ENCODE measurements around the gene ZBED4. TPM values are rescaled to one million over a fixed set of nuclear protein-coding genes. Genes with fewer than 3 reads are reported as not detected.

The ZBED4 gene
- total and polyA plus RNA-seq, 2 experiments from 2014 or later = 8.5 to 31.9 TPM

DNA sequence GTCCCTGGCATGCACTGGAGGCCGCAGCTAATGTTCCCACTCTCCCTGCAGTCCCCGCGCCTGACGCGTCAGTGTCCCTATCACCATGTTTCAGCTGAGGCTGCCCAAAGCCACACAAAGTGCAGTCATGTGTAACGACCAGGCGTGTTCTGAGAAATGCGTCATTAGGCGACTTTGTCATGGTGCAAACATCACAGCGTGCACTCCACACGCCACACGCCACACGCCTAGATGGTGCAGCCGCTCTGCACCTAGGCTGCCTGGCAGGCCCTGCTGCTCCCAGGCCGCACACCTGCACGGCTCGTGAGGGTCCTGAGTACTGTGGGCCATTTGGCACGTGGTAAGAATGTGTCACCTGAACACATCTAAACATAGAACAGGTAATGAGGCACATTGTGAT lies 67.2 kb downstream of the ZBED4 start:
- H4K20me1 ChIP-seq (replicated peaks; ENCODE audit: insufficient read depth) = no peaks in the 10 kb centered on the region
- ATAC-seq = no peak
- no peaks in the 10 kb centered on the region for H3K36me3 ChIP-seq (ENCODE audit: insufficient read depth)
- DNase-seq (ENCODE audit: low spot score) = no peak
- Mint-ChIP-seq H3K9me3 (no peaks in the 10 kb centered on the region), H3K27ac (no peak overlapping the region), H3K4me1 (peaks cover 10% of the 10 kb centered on the region), H3K4me3 (no peak overlapping the region), H3K36me3 (ENCODE audit: low read depth) (peaks cover 2% of the 10 kb centered on the region; the same call in 2 of the 3 replicates), H3K27me3 (ENCODE audit: insufficient read depth, low read depth, poor library complexity) (peaks cover 10% of the 10 kb centered on the region)
- H3K9me2 ChIP-seq (ENCODE audit: insufficient read depth) = no peaks in the 10 kb centered on the region
- no peak overlapping the region for H2AFZ ChIP-seq
- peaks cover 15% of the 10 kb centered on the region for H3K79me2 ChIP-seq (replicated peaks; ENCODE audit: insufficient read depth)
- TF ChIP-seq EZH2phosphoT487 (IDR thresholded peaks at IDR 0.05; ENCODE audit: unreplicated experiment) (no peak), EZH2 (IDR thresholded peaks at IDR 0.05; ENCODE audit: low read depth, unreplicated experiment) (no peak), ZNF114 (CRISPR knock-in tag; IDR thresholded peaks at IDR 0.05) (no peak), POLR2AphosphoS5 (IDR thresholded peaks at IDR 0.05; ENCODE audit: low read depth) (no peak), ETS1 (IDR thresholded peaks at IDR 0.05) (no peak), STAT1 (IDR thresholded peaks at IDR 0.05; ENCODE audit: unreplicated experiment) (no peak), CTCF (conservative IDR thresholded peaks at IDR 0.05; ENCODE audit: low read depth in 2 of 2) (no peak), ZNF462 (CRISPR knock-in tag; IDR thresholded peaks at IDR 0.05) (no peak), CREB1 (CRISPR knock-in tag; IDR thresholded peaks at IDR 0.05; ENCODE audit: low read depth) (no peak), NANOG (IDR thresholded peaks at IDR 0.05; ENCODE audit: borderline replicate concordance) (no peak), JUNB (IDR thresholded peaks at IDR 0.05; ENCODE audit: unreplicated experiment) (no peak), ZNF331 (CRISPR knock-in tag; IDR thresholded peaks at IDR 0.05; ENCODE audit: low read depth) (no peak)
- TF ChIP-seq, protein P1, sequence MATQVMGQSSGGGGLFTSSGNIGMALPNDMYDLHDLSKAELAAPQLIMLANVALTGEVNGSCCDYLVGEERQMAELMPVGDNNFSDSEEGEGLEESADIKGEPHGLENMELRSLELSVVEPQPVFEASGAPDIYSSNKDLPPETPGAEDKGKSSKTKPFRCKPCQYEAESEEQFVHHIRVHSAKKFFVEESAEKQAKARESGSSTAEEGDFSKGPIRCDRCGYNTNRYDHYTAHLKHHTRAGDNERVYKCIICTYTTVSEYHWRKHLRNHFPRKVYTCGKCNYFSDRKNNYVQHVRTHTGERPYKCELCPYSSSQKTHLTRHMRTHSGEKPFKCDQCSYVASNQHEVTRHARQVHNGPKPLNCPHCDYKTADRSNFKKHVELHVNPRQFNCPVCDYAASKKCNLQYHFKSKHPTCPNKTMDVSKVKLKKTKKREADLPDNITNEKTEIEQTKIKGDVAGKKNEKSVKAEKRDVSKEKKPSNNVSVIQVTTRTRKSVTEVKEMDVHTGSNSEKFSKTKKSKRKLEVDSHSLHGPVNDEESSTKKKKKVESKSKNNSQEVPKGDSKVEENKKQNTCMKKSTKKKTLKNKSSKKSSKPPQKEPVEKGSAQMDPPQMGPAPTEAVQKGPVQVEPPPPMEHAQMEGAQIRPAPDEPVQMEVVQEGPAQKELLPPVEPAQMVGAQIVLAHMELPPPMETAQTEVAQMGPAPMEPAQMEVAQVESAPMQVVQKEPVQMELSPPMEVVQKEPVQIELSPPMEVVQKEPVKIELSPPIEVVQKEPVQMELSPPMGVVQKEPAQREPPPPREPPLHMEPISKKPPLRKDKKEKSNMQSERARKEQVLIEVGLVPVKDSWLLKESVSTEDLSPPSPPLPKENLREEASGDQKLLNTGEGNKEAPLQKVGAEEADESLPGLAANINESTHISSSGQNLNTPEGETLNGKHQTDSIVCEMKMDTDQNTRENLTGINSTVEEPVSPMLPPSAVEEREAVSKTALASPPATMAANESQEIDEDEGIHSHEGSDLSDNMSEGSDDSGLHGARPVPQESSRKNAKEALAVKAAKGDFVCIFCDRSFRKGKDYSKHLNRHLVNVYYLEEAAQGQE (IDR thresholded peaks at IDR 0.05; ENCODE audit: unreplicated experiment) = no peak
- no peak overlapping the region for H3K4me2 ChIP-seq
- H3K27ac ChIP-seq (ENCODE audit: low read depth) = no peak overlapping the region
- peaks cover 6% of the 10 kb centered on the region; the same call in 1 of the 2 replicates for H3F3A ChIP-seq (replicated peaks; ENCODE audit: low read depth)
- H3K4me3 ChIP-seq = no peak overlapping the region
- no peaks in the 10 kb centered on the region for H3K27me3 ChIP-seq (ENCODE audit: insufficient read depth)
- H3K4me1 ChIP-seq (ENCODE audit: insufficient read depth) = no peaks in the 10 kb centered on the region; the same call in 1 of the 2 replicates
